H1 (cell line): ENCODE data around the gene REPIN1. TPM values are rescaled to one million over a fixed set of nuclear protein-coding genes. Genes with fewer than 3 reads are reported as not detected.

Experiments used
- KDM5A ChIP-seq: fragments of 200-600 bp; IDR thresholded peaks from 2 replicates; pipeline ENCODE4 v1.7.1; 2012; ENCODE audit warnings: mild to moderate bottlenecking, low read length, inconsistent platforms, mixed read lengths
- PHF8 ChIP-seq: fragments of 200-600 bp; sonication (generic); conservative IDR thresholded peaks from 2 replicates; pipeline ENCODE4 v1.7.1; 2012; ENCODE audit warnings: low read depth, mild to moderate bottlenecking, inconsistent platforms, low read length, moderate library complexity
- polyA plus RNA-seq, 7 experiments: library from polyadenylated mRNA; depleted of rRNA in 3 of 7; stranded (reverse) in 5 of 7; unstranded in 2 of 7; fragments of >200 nt in 5 of 7; fragments of 200-250 nt in 2 of 7; gene quantifications; 1 replicate in 5 of 7; 2 replicates in 1 of 7; 4 replicates in 1 of 7; pipeline versions ENCODE4 v1.2.1 to v1.2.3, GENCODE V29; 2011 to 2013; ENCODE audit warnings: missing spikeins in 2 of 7, mixed read lengths in 2 of 7
- total RNA-seq: library from RNA; stranded (reverse); fragmentation: NEBNext Ultra II Directional; extraction: Animal tissue kit (Norgen Biotek cat#: 25700); gene quantifications from 2 replicates; pipeline ENCODE4 v1.2.1, GENCODE V29; 2021

REPIN1 gene
- total and polyA plus RNA-seq, 2 of the 8 experiments (the other 6 are each of a cell fraction or from before 2014, with no cell fraction given) = 98.6 to 125 TPM

DNA sequence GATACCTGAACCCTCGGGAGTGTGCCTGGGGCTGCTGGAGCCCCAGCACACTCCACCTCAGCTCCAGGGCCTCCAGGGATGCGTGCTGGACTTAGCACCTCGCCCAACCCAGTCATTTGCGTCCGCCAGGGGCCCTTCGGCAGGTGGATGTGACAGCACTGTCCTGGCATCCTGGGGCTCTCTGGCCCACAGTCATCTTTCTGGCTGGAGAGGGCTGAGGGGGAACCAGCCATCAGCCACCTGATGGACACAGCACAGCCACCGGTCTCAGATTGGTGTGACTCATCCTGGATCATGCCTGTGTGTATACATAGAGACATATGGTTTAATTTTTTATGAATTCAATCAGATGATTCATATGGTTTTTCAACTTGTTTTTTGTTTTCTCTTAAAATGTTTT lies 21.6 kb downstream of the REPIN1 start (continued):
- no peak for TF ChIP-seq KDM5A
- no peak for TF ChIP-seq PHF8
- TF ChIP-seq, all 59 proteins: peak for 0
